NCI-H345 treated with DMSO at 0.1 percent for 48 hours (cell line): ENCODE results near the gene CSAG1.
"Not testable (repeated sequence)": the region's sequence is repeated elsewhere in the genome, so short reads cannot be mapped to it uniquely, and the experiment has no call there.

ENCODE experiments used
- DNase-seq: peaks from one replicate; lab custom pipeline; 2025; ENCODE audit not compliant: unreplicated experiment; lab: John Stamatoyannopoulos, UW

The CSAG1 gene

DNA sequence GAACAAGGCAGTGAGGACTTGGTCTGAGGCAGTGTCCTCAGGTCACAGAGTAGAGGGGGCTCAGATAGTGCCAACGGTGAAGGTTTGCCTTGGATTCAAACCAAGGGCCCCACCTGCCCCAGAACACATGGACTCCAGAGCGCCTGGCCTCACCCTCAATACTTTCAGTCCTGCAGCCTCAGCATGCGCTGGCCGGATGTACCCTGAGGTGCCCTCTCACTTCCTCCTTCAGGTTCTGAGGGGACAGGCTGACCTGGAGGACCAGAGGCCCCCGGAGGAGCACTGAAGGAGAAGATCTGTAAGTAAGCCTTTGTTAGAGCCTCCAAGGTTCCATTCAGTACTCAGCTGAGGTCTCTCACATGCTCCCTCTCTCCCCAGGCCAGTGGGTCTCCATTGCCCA lies 33.1 kb downstream of the CSAG1 start:
- not testable (repeated sequence) for DNase-seq

DNA sequence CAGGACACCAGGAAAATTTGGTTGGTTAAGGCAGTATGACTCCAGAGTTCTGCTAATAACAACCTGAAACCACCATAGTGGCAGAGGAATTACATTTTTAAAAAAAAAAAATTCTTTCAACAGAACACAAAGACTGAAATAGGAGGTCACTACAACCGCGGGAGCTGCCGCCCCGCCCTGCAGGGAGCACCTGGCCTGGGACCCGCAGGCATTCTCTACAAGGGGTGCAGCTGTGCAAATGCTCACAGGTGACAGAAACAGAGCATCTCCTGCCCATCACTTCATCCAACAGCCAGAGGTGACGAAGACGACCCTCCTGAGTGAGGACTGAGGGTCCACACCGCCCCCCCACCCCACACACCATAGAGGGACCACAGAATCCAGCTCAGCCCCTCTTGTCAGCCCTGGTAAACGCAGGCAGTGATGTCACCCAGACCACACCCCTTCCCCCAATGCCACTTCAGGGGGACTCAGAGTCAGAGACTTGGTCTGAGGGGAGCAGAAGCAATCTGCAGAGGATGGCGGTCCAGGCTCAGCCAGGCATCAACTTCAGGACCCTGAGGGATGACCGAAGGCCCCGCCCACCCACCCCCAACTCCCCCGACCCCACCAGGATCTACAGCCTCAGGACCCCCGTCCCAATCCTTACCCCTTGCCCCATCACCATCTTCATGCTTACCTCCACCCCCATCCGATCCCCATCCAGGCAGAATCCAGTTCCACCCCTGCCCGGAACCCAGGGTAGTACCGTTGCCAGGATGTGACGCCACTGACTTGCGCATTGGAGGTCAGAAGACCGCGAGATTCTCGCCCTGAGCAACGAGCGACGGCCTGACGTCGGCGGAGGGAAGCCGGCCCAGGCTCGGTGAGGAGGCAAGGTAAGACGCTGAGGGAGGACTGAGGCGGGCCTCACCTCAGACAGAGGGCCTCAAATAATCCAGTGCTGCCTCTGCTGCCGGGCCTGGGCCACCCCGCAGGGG lies 35.3 kb downstream of the CSAG1 start, which contains the start of gene MAGEA3:
Gene MAGEA3 (plus strand): TSS at position 843 of the 980 bp plus-strand sequence. CDS start 2,039 bp downstream, outside the sequence.
- DNase-seq: not testable (repeated sequence)

DNA sequence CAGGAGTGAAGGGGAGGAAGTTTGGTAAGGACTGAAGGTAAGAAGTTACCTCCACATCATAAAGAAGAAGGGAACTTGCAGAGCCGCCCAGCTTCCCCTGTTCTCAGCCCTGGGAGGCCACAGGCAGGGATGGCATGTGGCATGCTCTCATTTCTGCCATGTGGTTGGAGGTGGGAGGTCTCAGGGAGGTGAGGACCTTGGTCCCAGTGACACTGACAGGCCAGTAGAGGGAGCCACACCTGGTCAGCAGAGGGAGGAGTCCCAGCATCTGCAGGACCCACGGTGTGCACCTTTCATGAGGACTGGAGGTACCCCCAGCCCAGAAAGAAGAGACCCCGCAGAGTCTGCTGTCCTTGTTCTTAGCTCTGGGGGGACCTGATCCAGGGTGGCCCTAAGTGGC lies 52.5 kb downstream of the CSAG1 start:
- not testable (repeated sequence) for DNase-seq
